Measurements from ENCODE around the gene SHC1.

The SHC1 gene

GRCh38 chr1:155008015-155008941, 37.7 kb upstream of the SHC1 start:
- DNase-seq (ENCODE audit: low spot score), result no peak

- DNase-seq (ENCODE audit: low spot score), result no peak
Measured at GRCh38 chr1:155007251-155007828, 36.8 kb upstream of the SHC1 start.

GRCh38 chr1:155006601-155007101, 36.1 kb upstream of the SHC1 start:
- no peak for DNase-seq (ENCODE audit: low spot score)

GRCh38 chr1:155005076-155006011, 34.8 kb upstream of the SHC1 start:
- DNase-seq (ENCODE audit: low spot score), result peak; percentile 56

- no peak for DNase-seq (ENCODE audit: low spot score)
Measured at GRCh38 chr1:155004352-155005075, 34.0 kb upstream of the SHC1 start.

GRCh38 chr1:155003766-155004351, 33.3 kb upstream of the SHC1 start:
- DNase-seq (ENCODE audit: low spot score), result peak; percentile 77

GRCh38 chr1:155003227-155003765, 32.7 kb upstream of the SHC1 start:
- DNase-seq (ENCODE audit: low spot score), result peak; percentile 57

GRCh38 chr1:155002464-155003226, 32.1 kb upstream of the SHC1 start, which contains the start of gene ZBTB7B:
Gene ZBTB7B (plus strand): TSS chr1:155002802. CDS start chr1:155014661, 11,859 bp downstream.
- peak; percentile 53 for DNase-seq (ENCODE audit: low spot score)

GRCh38 chr1:155001675-155002463, 31.3 kb upstream of the SHC1 start:
- DNase-seq (ENCODE audit: low spot score), result peak; percentile 98

GRCh38 chr1:155001425-155001674, 30.8 kb upstream of the SHC1 start:
- DNase-seq (ENCODE audit: low spot score), result no peak

GRCh38 chr1:155000726-155001424, 30.3 kb upstream of the SHC1 start:
- DNase-seq (ENCODE audit: low spot score), result peak; percentile 93

GRCh38 chr1:155000411-155000725, 29.8 kb upstream of the SHC1 start:
- DNase-seq (ENCODE audit: low spot score), result no peak

- peak; percentile 49 for DNase-seq (ENCODE audit: low spot score)
Measured at GRCh38 chr1:154999571-155000410, 29.2 kb upstream of the SHC1 start.

GRCh38 chr1:154998818-154999570, 28.4 kb upstream of the SHC1 start:
- peak; percentile 76 for DNase-seq (ENCODE audit: low spot score)

- no peak for DNase-seq (ENCODE audit: low spot score)
Measured at GRCh38 chr1:154998201-154998780, 27.7 kb upstream of the SHC1 start.

- no peak for DNase-seq (ENCODE audit: low spot score)
Measured at GRCh38 chr1:154996966-154997701, 26.6 kb upstream of the SHC1 start.

Measured in kidney tubule cell (primary cell).